CD4-positive, alpha-beta T cell treated with Interleukin-1 beta for 1 hour (primary cell): ENCODE measurements around the gene GIGYF1.
"Not testable (repeated sequence)": the region's sequence is repeated elsewhere in the genome, so short reads cannot be mapped to it uniquely, and the experiment has no call there.

Experiments
- DNase-seq, 2 donors: peaks; one replicate each; pipeline ENCODE4 v3.0.0-alpha.2; 2020 to 2022

GIGYF1 gene

DNA sequence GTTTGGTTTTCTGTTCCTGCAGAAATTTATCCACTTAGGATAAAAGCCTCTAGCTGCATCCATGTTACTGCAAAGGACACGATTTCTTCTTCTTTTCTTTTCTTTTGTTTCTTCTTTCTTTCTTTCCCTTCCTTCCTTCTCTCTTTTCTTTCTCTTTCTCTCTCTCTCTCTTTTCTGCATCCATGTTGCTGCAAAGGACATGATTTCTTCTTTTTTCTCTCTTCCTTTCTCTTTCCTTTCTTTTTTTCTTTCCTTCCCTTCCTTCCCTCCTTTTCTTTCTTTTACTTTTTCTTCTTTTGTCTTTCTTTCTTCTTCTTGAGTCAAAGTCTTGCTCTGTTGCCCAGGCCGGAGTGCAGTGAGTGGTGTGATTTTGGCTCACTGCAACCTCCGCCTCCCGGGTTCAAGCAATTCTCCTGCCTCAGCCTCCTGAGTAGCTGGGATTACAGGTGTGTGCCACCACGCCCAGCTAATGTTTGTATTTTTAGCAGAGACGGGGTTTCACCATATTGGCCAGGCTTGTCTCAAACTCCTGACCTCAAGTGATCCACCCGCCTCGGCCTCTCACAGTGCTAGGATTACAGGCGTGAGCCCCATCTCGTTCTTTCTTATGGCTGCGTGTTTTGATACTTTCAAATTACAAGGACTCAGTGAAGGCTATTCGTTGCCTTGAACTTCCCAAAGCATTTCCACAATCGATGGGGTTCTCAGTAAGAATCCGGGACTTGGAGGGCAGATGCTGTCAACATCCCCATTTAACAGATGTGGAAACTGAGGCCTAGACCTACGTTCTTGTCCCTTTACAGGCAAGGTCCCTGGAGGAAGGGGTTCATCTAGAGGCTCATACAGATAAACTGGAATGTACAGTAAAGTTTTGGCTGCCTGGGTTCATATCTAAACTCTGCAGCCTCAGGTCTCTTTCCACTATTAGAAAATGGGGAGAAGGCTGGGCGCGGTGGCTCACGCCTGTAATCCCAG, 22.4 kb downstream of the GIGYF1 start:
- DNase-seq = no peak

- no peak for DNase-seq
Observed at GRCh38 chr7:100670074-100670473, 24.0 kb downstream of the GIGYF1 start.

DNA sequence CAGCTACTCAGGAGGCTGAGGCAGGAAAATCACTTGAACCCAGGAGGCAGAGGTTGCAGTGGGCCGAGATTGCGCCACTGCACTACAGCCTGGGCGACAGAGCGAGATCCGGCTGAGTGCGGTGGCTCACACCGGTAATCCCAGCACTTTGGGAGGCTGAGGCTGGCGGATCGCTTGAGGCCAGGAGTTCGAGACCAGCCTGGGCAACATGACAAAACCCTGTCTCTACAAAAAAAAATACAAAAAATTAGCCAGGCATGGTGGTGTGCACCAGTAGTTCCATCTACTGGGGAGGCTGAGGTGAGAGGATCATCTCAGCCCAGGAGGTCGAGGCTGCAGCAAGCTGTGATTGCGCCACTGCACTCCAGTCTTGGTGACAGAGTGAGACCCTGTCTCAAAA, 24.9 kb downstream of the GIGYF1 start:
- not testable (repeated sequence) for DNase-seq

- no peak for DNase-seq
Observed at GRCh38 chr7:100668069-100668449, 26.0 kb downstream of the GIGYF1 start.

GRCh38 chr7:100667331-100668068, 26.6 kb downstream of the GIGYF1 start:
- no peak for DNase-seq

GRCh38 chr7:100665168-100665726, 28.8 kb downstream of the GIGYF1 start:
- DNase-seq = no peak

- DNase-seq = not testable (repeated sequence)
Observed at GRCh38 chr7:100662194-100662776, 31.8 kb downstream of the GIGYF1 start.

GRCh38 chr7:100655908-100656674, 38.0 kb downstream of the GIGYF1 start, which contains the start of gene ACTL6B:
Gene ACTL6B, minus strand, starts transcription at chr7:100656448. Its CDS starts 94 bp downstream, at chr7:100656354.
- DNase-seq = peak; percentile 53 to 59

DNA sequence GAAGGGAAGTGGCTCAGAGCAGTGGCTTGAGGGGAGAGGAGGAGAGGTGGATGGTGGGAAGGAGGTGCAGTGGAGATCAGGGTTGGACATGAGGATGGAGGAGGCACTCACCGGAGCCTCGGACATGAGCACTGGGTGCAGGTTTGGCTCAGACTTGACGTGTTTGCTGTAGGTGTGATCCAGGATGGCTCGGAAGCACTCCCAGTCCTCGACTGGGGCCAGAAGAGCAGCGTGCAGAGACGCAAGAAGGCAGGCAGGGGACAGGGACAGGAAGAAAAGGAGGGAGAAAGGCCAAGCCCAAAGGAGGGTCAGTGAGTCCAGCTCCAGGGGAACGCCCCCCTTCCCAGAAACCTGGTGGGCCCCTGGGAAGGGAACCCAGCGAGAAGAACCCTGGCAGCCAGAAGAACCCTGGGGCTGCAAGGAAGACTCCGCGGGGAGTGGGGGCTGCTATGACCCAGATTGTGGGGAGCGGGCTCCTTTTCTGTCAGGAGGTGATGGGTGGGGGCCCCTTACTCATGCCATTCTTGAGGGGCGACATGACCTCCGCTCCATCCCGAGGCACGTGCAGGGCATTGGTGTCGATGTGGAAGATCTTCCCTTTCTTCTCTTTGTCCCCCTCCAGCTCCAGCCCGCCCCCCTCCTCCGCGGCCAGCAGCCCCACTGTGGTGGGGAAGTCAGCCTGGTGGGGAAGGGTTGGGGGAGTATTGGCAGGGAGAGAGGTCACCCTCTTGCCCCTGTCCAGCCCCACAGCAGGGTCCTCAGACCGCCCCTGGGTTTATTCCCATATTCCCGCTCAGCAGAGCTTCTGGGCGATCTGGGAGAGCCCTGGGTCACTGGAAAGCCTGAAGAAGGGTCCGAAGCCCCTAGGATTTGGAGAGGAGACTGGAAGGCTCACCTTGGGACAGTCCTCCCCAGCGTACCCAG, 38.9 kb downstream of the GIGYF1 start:
- DNase-seq = no peak

DNA sequence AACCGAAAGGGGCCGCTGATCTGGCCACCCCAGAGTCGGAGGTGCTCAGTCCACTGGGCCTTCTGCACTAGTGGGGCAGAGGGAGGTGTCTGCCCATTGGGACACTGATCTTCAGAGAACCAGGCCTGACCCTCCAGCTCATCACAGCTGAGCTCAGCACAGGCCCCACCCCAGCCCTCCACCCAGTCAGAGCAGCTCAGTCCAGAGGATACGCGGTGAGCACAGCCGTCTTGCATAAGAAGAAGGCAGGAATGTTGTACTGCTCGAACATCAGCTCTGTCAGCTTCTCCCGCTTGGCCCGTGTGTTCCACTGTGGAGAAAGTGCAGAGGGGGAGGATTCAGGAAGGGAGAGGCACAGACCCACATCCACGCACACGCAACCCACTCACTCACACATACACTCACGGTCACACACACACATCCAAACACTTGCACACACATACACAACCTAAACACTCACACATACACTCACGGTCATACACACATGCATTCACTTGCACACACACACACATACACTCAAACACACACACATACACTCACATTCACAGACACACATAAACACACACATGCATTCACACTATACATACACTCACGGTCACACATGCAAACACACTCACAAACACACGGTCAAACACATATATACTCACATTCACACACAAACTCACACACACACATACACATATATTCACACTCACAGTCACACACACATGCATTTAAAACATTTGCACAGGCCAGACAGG, 44.1 kb downstream of the GIGYF1 start:
- DNase-seq = no peak

DNA sequence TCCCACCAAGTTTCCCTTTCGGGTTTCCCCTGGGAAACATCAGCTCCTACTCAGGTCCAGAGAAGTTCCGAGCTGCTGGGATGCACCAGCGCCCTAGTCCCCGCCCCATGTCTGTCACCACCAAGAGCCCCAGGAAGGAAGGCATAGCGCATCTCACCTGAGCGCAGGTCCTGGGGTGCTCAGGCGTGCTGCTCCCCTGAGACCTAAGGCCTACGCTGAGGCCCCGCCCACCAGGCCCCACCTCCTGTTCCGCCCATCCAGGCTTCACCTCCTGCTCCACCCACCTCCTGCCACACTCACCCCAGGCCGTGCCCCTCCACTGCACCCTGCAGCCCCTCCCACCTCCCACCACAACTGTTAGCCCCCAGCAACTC, 51.5 kb downstream of the GIGYF1 start:
- DNase-seq = peak; percentile 27 to 59

DNA sequence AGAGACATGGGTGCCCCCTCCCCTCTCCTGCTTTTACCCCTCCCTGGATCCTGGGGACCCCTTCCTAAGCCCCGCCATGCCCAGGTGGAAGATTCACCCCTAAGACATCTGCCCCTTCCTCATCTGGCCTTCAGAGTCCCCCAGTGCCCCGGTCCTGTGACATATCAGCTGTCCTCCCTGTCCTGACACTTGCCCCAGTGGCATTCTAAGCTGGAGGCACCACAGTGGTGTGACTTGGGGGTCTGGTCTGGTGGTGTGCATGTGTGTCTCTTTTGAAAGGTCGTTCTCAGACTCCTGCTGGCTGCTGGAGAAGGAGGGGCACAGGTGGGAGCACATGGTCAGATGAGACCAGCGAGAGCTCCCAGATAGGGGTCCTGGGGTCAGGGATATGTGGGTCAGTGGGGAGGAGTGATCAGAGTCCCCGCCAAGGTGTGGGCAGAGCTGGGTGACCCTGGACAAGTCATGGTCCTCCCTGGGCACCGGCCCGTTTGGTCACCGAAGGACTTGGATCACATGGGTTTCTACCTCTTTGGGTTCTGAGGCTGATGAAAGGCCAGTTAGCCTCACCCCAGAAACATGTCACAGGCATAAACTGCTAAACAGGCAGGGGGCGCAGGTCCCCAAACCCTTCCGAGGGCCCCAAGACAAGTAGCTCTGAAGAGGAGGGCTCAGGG, 52.1 kb downstream of the GIGYF1 start:
- DNase-seq = no peak

GRCh38 chr7:100641463-100641859, 52.6 kb downstream of the GIGYF1 start, which contains the start of gene TFR2:
Gene TFR2, minus strand, starts transcription at chr7:100641552. Its CDS starts 43 bp downstream, at chr7:100641509.
- no peak for DNase-seq

DNA sequence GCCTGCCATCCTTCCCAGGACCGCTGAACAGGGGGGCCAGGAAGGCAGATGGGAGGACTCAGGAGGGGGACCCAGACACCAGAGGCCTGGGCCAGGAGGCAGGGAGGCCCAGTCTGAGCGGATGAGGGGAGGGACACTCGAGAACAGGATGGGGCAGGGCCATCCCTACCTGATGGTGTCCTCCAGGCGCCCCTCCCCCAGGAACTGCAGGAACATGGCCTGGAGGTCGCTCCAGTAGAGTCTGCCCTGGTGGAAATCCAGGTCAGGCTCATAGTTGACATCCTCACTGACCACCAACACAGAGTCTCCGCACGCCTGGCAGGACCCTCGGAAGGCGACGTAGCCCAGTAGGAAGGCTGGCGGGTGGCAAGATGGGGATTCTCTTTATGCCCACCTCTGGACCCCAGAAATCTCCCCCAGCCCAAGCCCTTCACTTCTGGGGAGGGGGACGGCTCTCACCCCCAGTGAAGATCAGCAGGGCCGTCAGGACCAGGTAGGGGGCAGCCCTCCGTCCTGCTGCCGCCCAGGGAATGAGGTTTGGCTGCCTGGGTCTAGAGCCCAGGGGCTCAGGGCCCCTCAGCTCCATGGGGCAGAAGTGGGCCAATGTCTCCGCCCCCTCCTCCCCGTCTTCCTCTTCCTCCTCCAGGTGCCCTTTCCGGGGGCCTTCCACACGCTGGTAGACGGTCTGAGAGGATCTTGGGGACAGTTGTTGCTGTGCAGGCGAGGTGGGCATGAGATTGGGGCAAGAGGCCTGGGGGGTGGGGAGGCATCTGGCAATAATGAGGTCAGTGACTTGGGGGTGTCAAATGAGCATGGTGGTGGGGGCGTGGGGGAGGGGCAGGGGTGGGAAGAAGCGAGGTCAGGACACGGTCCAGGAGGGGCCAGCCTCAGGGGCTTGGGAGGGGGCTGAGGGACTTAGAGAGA, 53.3 kb downstream of the GIGYF1 start:
- DNase-seq = no peak

DNA sequence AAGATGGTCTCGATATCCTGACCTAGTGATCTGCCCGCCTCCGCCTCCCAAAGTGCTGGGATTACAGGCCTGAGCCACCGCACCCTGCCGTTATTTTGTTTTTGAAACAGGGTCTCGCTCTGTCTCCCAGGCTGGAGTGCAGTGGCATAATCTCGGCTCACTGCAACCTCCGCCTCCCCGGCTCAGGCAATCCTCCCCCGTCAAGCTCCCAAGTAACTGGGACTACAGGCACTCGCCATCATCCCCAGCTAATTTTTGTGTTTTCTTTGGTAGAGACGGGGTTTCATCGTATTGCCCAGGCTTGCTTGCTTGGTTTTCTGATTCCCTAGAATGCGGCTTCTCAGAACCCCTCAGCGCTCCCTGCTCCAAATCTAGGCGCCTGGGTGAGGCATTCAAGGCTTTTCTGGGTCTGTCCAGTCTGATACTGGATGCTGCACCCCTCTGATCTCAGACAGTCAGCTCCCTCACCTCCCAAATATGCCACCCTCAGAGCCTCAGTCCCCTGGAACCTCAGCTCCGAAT, 54.0 kb downstream of the GIGYF1 start:
- no peak for DNase-seq

DNA sequence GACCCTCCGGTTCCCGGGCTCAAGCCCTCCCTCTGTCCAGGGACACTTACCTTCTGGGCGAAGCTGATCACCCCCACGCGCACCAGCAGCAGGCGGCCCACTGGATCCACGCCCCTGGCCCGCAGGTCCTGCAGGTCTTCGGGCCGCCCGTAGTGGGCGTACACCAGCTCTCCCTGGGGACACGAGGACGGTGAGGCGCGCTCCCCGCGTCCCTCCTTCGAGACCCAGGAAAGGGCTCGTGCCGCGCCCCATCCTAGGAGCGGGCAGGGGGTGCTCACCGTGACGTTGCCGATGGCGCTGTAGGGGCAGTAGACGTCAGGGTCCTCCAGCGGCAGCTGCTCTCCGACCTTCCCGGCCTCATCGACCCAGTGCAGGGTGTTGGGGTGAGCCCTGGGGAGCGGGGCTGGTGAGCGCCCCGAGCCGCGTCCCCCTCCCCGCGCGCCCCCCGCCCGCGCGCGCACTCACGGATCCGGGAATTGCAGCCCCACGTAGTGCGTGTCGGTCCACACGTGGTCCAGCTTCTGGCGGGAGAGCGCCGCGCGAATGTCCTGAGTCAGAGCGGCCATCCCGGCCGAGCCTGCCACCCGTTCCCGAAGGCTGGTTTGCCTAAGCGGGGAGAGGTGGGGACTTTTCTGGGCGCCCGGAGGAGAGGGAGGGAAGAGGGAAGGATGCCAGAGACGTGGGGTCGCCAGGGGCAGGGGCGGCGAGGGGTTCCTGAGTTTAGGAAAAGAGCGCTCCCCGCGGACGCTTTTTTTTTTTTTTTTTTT, 60.9 kb downstream of the GIGYF1 start:
- peak; percentile 59 to 67 for DNase-seq

DNA sequence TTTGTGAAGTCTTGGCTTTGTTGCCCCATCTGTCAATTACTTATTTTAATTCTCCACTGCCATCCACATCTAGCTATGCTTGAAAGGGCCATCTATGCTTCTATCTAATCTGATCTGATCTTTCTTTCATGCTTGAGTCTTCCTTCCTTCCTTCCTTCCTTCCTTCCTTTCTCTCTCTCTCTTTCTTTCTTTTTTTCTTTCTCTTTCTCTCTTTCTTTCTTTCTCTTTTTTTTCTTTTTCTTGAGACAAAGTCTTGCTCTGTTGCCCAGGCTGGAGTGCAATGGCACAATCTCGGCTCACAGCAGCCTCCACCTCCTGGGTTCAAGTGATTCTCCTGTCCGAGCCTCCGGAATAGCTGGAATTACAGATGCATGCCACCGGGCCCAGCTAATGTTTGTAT, 64.0 kb downstream of the GIGYF1 start:
- DNase-seq = no peak
